Fibroblast of lung (primary cell): ENCODE measurements around the gene HHAT. TPM values are rescaled to one million over a fixed set of nuclear protein-coding genes. Genes with fewer than 3 reads are reported as not detected.

Experiments used
- DNase-seq, 2 donors: peaks; one replicate each; pipeline versions ENCODE4 v3.0.0 to v3.0.0-alpha.2; 2010; ENCODE audit warnings: low read depth in 2 of 2
- H2AFZ ChIP-seq: 2 replicates; pipeline ENCODE4 v1.5.1; 2012; ENCODE audit warnings: low read length, control low read depth, inconsistent platforms
- H3K27ac ChIP-seq: 2 replicates; pipeline ENCODE4 v1.5.1; 2011; ENCODE audit warnings: low read length, control low read depth; ENCODE audit not compliant: insufficient read depth
- H3K27me3 ChIP-seq: 2 replicates; pipeline ENCODE4 v1.5.1; 2011; ENCODE audit warnings: mild to moderate bottlenecking, low read length; ENCODE audit not compliant: control insufficient read depth, insufficient read depth
- H3K36me3 ChIP-seq: 2 replicates; pipeline ENCODE4 v1.5.1; 2011; ENCODE audit warnings: low read length; ENCODE audit not compliant: control insufficient read depth, insufficient read depth
- H3K4me1 ChIP-seq: 2 replicates; pipeline ENCODE4 v1.5.1; 2011; ENCODE audit warnings: low read length; ENCODE audit not compliant: control insufficient read depth, insufficient read depth; ENCODE audit errors: extremely low read depth
- H3K4me2 ChIP-seq: 2 replicates; pipeline ENCODE4 v1.5.1; 2011; ENCODE audit warnings: low read length, control low read depth; ENCODE audit not compliant: insufficient read depth; ENCODE audit errors: extremely low read depth
- H3K4me3 ChIP-seq, 4 experiments: fragments of 200-600 bp in 1 of 4; sonication (generic) in 1 of 4; replicated peaks in 1 of 4; 2 replicates each; pipeline ENCODE4 v1.5.1; 2011 to 2016; ENCODE audit warnings: low read length in 4 of 4, low read depth in 3 of 4, mild to moderate bottlenecking in 3 of 4, control low read depth in 2 of 4, inconsistent platforms in 1 of 4, mixed read lengths in 1 of 4; ENCODE audit not compliant: insufficient read depth in 1 of 4; ENCODE audit errors: control extremely low read depth in 1 of 4
- H3K79me2 ChIP-seq: 2 replicates; pipeline ENCODE4 v1.5.1; 2012; ENCODE audit warnings: mild to moderate bottlenecking, low read length, inconsistent platforms; ENCODE audit not compliant: control insufficient read depth, insufficient read depth
- H3K9ac ChIP-seq: 2 replicates; pipeline ENCODE4 v1.5.1; 2011; ENCODE audit warnings: mild to moderate bottlenecking, low read length, control low read depth; ENCODE audit not compliant: insufficient read depth
- H3K9me3 ChIP-seq: 2 replicates; pipeline ENCODE4 v1.5.1; 2012; ENCODE audit warnings: low read depth, low read length; ENCODE audit not compliant: control insufficient read depth, insufficient read depth
- H4K20me1 ChIP-seq: 2 replicates; pipeline ENCODE4 v1.5.1; 2011; ENCODE audit warnings: low read length; ENCODE audit not compliant: control insufficient read depth, insufficient read depth; ENCODE audit errors: extremely low read depth
- EZH2 ChIP-seq: IDR thresholded peaks from 2 replicates; pipeline ENCODE4 v1.5.1; 2012; ENCODE audit warnings: low read length, control low read depth, mild to moderate bottlenecking; ENCODE audit errors: missing control alignments
- polyA plus RNA-seq, 2 donors: library from polyadenylated mRNA; depleted of rRNA in 1 of 2; stranded (reverse) in 1 of 2; unstranded in 1 of 2; fragments of >200 nt; gene quantifications; 2 replicates each; pipeline ENCODE4 v1.2.1, GENCODE V29; 2011 to 2012; ENCODE audit warnings: missing spikeins in 1 of 2
- total RNA-seq: library from RNA; depleted of rRNA; stranded (reverse); fragments of >200 nt; gene quantifications from 2 replicates; pipeline ENCODE4 v1.2.1, GENCODE V29; 2014
- TF ChIP-seq, protein P1 (sequence below), 2 donors: IDR thresholded peaks in 1 of 2; conservative IDR thresholded peaks in 1 of 2; 1 replicate in 1 of 2; 2 replicates in 1 of 2; pipeline ENCODE4 v1.5.1; 2011 to 2012; ENCODE audit warnings: low read length in 2 of 2, control low read depth in 1 of 2, inconsistent platforms in 1 of 2, low read depth in 1 of 2, mild to moderate bottlenecking in 1 of 2

The HHAT gene
- total and polyA plus RNA-seq, 2 donors (not counting 1 experiment from before 2014, with no cell fraction given) = 3.6 to 4.8 TPM

DNA sequence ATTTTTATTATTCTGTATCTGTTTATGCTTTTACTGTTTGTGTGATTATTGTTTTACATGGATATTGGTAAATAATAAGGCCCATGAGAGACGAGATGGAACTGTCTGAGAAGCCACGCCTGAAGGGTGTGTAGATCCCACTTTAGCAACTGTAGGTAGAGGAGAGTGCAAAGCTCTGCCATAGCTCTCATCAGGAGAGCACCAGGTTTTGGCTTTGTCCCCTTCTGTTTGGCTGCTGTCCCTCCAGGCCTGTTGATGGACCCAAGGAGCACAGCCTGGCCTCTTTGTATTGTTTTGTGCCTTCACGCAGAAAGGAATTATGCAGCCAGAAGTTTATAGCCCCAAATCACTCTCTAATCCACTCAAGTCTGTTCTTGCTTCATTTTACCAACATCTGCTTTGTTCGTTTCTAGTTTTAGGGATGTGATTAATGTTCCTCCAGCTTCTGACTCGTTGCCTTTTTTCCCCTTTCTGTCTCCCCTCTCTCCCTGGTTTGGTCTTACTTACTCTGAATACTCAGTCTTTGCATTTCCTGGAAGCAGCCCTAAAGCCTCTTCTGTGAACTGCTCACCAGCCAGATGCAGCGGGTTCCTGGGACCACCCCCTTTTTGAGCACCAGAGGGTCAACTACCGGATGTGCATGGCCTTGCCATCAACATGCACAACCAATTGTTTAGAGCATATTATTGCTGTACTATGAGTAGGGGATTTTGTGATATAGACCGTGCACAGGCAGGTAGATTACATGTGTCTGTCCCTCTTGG lies 127.3 kb downstream of the HHAT start:
- Histone ChIP-seq H3K27ac (no peak overlapping the region), H2AFZ (no peak overlapping the region), H3K4me1 (no peaks in the 10 kb centered on the region), H3K4me3 (no peak overlapping the region), H4K20me1 (no peaks in the 10 kb centered on the region), H3K27me3 (no peaks in the 10 kb centered on the region), H3K79me2 (no peaks in the 10 kb centered on the region), H3K9ac (no peak overlapping the region), H3K4me2 (no peak overlapping the region), H3K36me3 (no peaks in the 10 kb centered on the region), H3K9me3 (no peaks in the 10 kb centered on the region)
- no peak for DNase-seq
- no peak for TF ChIP-seq EZH2
- TF ChIP-seq, protein P1, sequence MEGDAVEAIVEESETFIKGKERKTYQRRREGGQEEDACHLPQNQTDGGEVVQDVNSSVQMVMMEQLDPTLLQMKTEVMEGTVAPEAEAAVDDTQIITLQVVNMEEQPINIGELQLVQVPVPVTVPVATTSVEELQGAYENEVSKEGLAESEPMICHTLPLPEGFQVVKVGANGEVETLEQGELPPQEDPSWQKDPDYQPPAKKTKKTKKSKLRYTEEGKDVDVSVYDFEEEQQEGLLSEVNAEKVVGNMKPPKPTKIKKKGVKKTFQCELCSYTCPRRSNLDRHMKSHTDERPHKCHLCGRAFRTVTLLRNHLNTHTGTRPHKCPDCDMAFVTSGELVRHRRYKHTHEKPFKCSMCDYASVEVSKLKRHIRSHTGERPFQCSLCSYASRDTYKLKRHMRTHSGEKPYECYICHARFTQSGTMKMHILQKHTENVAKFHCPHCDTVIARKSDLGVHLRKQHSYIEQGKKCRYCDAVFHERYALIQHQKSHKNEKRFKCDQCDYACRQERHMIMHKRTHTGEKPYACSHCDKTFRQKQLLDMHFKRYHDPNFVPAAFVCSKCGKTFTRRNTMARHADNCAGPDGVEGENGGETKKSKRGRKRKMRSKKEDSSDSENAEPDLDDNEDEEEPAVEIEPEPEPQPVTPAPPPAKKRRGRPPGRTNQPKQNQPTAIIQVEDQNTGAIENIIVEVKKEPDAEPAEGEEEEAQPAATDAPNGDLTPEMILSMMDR (conservative IDR thresholded peaks at IDR 0.05 in 1 of 2, IDR thresholded peaks at IDR 0.05 in 1 of 2; ENCODE audit: low read depth in 1 of 2, low read length in 2 of 2) = no peak

DNA sequence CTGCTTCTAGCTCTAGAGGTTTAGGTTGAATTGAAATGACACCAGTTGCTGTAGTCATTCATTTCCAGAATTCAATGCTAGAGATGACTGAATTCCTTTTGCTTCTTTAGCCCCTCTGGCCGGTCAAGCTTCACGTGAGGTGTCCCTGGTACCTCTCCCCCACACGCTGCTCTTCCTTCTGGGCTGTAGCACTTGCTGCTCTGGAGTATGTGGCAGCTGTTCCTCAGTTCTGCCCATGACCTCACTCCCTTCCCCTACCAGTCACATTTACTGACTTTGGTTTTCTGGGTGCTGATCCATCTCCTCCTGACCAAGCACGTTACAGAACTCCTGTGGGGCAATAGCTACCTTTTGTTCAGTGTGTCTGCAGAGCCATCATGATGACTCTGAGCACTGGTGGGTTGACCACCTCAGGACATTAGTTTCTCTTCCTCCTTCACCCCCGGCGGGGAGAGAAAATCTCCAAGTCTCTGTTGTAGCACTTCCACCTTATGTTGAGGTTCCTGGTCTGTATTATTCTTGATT lies 128.1 kb downstream of the HHAT start:
- Histone ChIP-seq H3K4me2 (no peak overlapping the region), H3K27me3 (no peaks in the 10 kb centered on the region), H3K36me3 (no peaks in the 10 kb centered on the region), H3K79me2 (no peaks in the 10 kb centered on the region), H3K4me3 (no peak overlapping the region), H4K20me1 (no peaks in the 10 kb centered on the region), H3K9ac (no peak overlapping the region), H3K4me1 (no peaks in the 10 kb centered on the region), H3K27ac (no peak overlapping the region), H2AFZ (no peak overlapping the region), H3K9me3 (no peaks in the 10 kb centered on the region)
- no peak for DNase-seq
- TF ChIP-seq, protein P1 (conservative IDR thresholded peaks at IDR 0.05 in 1 of 2, IDR thresholded peaks at IDR 0.05 in 1 of 2; ENCODE audit: low read depth in 1 of 2, low read length in 2 of 2) = no peak
- no peak for TF ChIP-seq EZH2

DNA sequence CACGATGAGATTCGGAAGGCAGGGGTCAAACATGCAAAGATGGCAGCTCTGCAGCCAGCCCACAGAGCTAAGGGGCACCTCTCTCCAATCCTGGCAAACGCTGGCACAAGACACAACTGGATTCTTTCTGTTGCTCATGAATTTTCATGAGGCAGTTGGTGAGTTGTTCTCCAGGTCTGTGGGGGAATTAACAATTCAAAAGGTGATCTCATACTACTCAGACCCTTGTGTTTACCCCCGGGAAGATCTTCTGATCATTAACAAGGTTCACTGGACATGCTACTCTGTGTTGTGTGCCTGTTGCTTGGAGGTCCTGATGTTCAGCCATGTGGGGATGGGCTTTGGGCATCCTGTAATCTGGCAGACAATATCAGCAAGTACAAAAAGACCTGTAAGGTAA lies 128.9 kb downstream of the HHAT start:
- H3K79me2 ChIP-seq = no peaks in the 10 kb centered on the region
- no peak for TF ChIP-seq EZH2
- TF ChIP-seq, protein P1 (conservative IDR thresholded peaks at IDR 0.05 in 1 of 2, IDR thresholded peaks at IDR 0.05 in 1 of 2; ENCODE audit: low read depth in 1 of 2, low read length in 2 of 2) = no peak

More for the DNA sequence above, 128.9 kb downstream of the HHAT start:
- H3K4me2 ChIP-seq = no peak overlapping the region
- H3K27me3 ChIP-seq = no peaks in the 10 kb centered on the region
- no peak overlapping the region for H2AFZ ChIP-seq
- H3K4me3 ChIP-seq = no peak overlapping the region
- DNase-seq = no peak
- H4K20me1 ChIP-seq = no peaks in the 10 kb centered on the region
- H3K27ac ChIP-seq = no peak overlapping the region
- H3K9me3 ChIP-seq = no peaks in the 10 kb centered on the region
- no peaks in the 10 kb centered on the region for H3K36me3 ChIP-seq
- no peak overlapping the region for H3K9ac ChIP-seq
- H3K4me1 ChIP-seq = no peaks in the 10 kb centered on the region
